ENCODE results near the gene PAOX. TPM values are rescaled to one million over a fixed set of nuclear protein-coding genes. Genes with fewer than 3 reads are reported as not detected.

The PAOX gene
- total RNA-seq, 3 donors from 2014 or later: 7.5 to 9.3 (median 8.3) TPM

DNA sequence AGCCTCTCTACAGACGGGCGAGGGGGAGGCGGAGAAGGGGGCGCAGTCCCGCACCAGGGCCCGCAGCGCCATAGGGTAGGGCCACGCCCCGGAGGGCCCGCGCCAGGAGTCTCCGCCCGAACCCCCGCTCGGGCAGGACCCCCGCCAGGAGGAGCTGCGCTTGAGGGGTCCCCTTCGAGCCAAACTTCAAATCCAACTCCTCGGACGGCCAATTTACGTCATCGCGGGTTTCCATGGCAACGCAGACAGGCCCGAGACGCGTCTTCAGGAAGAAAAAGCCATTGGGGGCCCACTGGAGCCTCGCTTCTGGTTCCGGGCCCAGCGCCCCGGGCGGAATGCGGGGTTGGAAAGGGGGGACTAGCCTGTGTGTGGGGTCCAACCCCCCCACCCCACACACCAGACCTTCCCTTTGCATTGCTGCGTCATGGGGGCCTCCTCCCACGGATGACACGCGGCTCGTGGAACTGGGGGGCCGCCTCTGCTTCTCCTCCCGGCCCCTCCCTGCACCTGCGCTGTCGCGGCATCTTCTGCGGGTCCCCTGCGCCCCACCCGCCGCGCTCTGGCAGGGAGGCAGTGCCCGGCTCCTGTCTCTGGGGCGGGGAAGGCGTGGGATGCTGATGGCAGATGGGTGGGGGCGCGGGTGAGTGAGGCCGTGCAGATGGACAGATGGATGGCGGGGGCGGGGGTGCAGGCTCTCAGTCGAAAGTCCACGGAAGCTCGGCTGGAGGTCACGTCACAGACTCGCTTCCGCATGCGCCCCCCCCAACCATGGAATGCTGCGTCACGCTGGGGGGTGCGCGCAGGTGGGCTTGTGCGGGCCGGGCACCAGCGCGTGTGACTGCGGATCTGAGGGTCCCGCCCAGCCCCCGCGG, 43.6 kb upstream of the PAOX start:
- Histone ChIP-seq H3K9me3 (no peaks in the 10 kb centered on the region), H3K4me3 (no peak overlapping the region), H3K36me3 (ENCODE audit: low read depth) (no peaks in the 10 kb centered on the region), H3K4me1 (ENCODE audit: low read depth) (peaks cover 14% of the 10 kb centered on the region)
- ATAC-seq (peak; percentile 51), DNase-seq (peak in 2 of 3 donors; percentile 62 to 64)
- intact Hi-C loops (cut with DNase I, micrococcal nuclease): no loop called here
- TF ChIP-seq CTCF (IDR thresholded peaks at IDR 0.05): no peak

DNA sequence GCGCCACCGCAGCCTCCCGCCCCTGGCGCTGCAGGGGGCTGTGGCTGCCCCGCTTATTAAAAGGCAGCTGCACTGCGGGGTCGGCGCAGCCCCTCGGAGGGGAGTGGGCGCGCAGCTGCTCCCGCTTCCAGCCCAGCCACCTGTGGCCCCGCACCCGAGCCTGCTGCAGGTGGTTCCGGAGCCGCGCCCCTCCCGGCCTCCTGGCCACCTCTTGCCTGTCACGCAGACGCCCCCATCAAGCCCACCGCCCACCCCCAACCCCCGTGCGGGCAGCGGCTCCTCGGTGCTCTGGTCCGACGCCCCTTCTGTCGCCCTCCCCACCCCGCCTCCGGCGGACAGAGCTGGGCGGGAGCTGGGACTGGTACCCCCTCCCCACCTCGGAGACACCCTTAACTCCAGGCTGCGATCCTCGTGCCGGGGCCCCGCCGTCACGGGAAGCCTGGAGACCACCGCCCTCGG, 42.9 kb upstream of the PAOX start:
- intact Hi-C loops (cut with DNase I, micrococcal nuclease): no loop called here
- Histone ChIP-seq H3K4me1 (ENCODE audit: low read depth) (peaks cover 14% of the 10 kb centered on the region), H3K9me3 (no peaks in the 10 kb centered on the region), H3K4me3 (no peak overlapping the region), H3K36me3 (ENCODE audit: low read depth) (no peaks in the 10 kb centered on the region)
- DNase-seq (peak in 1 of 3 donors; percentile 30), ATAC-seq (no peak)
- TF ChIP-seq CTCF (IDR thresholded peaks at IDR 0.05): no peak

- Histone ChIP-seq H3K36me3 (ENCODE audit: low read depth) (no peaks in the 10 kb centered on the region), H3K4me3 (no peak within 1 kb of the TSS), H3K4me1 (ENCODE audit: low read depth) (peaks cover 14% of the 10 kb centered on the region), H3K9me3 (no peaks in the 10 kb centered on the region)
- DNase-seq (peak; percentile 50 to 86 (median 73)), ATAC-seq (peak; percentile 57)
- no peak for TF ChIP-seq CTCF (IDR thresholded peaks at IDR 0.05)
- intact Hi-C loops (cut with DNase I, micrococcal nuclease): no loop called here
These were observed 42.3 kb upstream of the PAOX start, which contains the start of gene CALY for GRCh38 chr10:133336577-133337369. Gene CALY, minus strand, starts transcription at chr10:133336896. Its CDS starts 7,907 bp downstream, at chr10:133328989.

GRCh38 chr10:133337370-133337725, 41.7 kb upstream of the PAOX start:
- Histone ChIP-seq H3K36me3 (ENCODE audit: low read depth) (no peaks in the 10 kb centered on the region), H3K9me3 (no peaks in the 10 kb centered on the region), H3K4me1 (ENCODE audit: low read depth) (peaks cover 14% of the 10 kb centered on the region), H3K4me3 (no peak overlapping the region)
- no peak for DNase-seq
- intact Hi-C loops (cut with DNase I, micrococcal nuclease): no loop called here
- ATAC-seq: no peak
- no peak for TF ChIP-seq CTCF (IDR thresholded peaks at IDR 0.05)

DNA sequence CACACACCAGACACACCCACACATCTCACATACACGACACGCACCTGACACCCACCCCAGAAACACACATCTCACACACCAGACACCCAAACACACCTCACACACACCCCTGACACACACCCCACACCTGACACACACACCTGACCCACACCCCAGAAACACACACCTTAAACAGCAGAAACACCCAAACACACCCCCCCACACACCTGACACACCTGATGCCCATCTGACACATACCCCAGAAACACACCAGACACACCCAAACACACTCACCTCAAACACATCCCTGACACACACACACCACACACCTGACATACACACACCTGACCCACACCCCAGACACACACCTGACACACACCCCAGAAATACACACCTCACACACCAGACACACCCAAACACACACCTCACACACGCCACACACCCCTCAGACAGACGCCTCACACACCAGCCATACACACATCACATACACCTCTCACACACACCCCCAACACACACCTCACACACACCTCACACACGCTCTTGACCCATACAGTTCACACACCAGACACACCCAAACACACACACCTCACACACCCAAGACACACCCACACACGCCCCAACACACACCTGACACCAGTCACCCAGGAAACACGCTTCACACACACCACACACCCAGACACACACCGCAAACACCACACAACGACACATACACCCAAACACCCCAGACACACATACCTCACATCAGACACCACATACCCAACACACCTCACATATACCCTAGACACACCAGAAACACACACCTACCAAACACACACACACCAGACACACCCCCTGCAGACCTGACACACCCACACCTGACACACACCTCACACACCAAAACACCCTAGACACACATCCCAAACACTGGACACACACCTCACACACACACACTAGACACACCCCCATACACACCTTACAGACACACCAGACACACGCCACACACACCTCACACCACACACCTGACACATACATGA, 40.7 kb upstream of the PAOX start:
- TF ChIP-seq CTCF (IDR thresholded peaks at IDR 0.05): no peak
- H3K9me3 ChIP-seq: no peaks in the 10 kb centered on the region
- H3K4me3 ChIP-seq: no peak overlapping the region
- DNase-seq (no peak), ATAC-seq (no peak)
- H3K4me1 ChIP-seq (ENCODE audit: low read depth): peaks cover 14% of the 10 kb centered on the region
- intact Hi-C loops (cut with DNase I, micrococcal nuclease): no loop called here
- H3K36me3 ChIP-seq (ENCODE audit: low read depth): no peaks in the 10 kb centered on the region
